Measurements from ENCODE around the gene ZNF2.

ZNF2 gene

DNA sequence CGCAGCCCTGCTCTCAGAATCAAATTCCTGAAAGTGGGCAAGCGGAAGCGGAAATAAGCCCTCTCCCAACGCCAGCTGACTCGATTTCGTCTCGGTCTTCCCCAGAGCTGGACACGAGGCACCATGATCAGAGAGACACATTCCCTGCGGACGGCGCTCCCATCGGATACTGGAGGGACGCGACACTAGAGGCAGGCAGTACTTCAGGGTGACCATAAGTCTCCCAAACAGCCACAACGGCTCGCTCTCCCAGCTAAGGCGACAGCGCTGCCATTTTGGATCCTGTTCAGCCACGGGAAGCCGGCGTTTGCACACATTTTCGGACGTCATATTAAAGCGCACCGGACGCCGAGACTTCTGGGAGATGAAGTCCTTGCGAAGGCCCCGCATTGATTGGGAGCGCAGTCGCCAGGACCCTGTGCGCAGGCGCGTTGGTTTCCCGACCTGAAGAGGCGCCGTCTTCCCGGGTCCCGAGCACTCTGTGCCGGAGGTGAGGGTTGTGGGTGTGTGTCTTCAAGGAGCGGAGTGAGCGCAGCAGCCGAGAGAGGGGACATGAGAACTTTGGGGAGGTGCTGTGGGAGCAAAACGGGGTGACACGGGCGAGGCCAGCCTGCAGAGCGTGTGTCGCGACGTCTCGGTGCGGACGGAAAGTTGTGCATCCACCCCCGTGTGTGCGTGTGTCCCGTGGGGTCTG is at the start of gene ZNF2:
ZNF2 (plus strand) TSS at position 439 of the 694 bp plus-strand sequence. CDS start 10,418 bp downstream, outside the sequence.
- DNase-seq (ENCODE audit: low read depth in 2 of 2) = peak; percentile 94 to 96

DNA sequence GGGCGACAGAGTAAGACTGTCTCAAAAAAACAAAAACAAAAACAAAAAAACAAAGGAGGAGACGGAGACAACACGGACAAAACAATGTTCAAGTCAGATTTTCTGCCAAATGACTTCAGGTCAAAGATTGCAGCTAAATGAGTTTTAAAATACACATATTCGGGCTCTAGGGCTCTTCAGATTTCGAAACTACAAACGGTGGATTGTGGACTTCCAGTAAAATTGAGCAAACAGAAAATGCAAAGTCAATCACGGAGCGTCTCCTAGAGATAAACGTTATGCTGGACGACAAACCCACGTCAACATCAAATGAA is 44.6 kb upstream of the ZNF2 start:
- no peak for DNase-seq (ENCODE audit: low read depth in 2 of 2)

DNA sequence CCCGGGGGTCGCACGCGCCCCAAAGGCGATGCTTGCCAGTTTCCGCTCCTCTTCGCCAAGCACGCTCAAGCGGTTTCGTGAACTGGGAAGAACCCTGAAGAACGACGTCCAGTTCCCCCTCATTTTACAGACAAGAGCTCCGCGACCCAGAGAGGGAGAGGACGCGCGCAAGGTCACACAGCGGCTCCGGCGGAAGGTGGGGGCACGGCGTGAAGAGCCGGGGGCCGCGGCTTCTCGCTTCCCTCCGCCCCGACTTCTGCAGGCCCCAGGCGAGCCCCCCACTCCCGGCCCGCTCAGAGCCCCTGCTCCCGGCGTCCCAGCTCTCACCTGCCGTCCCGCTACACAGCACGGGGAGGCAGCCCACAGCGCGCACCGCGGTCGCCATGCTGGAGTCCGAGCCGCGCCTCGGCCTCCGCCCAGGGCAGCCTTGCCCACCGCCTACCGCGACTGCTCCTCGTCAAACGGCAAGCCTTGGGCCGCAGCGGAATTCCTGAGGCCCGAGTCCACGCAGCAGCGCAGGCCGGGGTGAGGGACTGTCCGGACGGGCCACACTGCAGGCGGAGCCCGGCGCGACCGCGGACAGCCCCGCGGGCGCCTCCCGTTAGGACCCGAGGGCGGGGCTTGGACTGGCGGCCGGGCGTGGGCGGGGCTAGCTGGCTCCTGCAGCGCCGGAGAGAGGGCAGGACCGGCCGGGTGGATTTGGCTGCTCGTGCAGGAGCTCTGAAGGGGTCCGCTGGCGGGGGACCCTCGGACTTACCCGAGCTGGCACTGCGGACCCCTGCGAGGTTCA is 44.0 kb upstream of the ZNF2 start, which contains the start of gene MRPS5:
MRPS5 (minus strand) TSS at position 402 of the 790 bp plus-strand sequence; CDS start at position 385, 17 bp downstream.
- DNase-seq (ENCODE audit: low read depth in 2 of 2) = peak; percentile 73 to 77

DNA sequence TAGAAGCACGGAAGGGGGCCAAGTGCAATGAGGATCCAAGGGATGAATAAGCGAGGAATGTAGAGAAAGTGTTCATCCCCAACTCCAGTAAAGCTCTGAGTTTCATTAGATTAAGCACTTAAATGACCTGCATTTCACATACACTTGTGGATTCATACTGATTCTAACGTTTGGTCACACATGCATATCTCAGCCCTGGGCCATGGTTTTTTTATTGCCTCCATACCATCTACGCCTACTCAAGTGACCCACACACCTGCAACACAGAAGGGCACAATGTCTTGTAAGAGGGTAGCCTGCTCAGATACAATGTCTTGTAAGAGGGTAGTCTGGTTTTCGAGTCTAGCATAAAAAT is 43.4 kb upstream of the ZNF2 start:
- no peak for DNase-seq (ENCODE audit: low read depth in 2 of 2)

DNA sequence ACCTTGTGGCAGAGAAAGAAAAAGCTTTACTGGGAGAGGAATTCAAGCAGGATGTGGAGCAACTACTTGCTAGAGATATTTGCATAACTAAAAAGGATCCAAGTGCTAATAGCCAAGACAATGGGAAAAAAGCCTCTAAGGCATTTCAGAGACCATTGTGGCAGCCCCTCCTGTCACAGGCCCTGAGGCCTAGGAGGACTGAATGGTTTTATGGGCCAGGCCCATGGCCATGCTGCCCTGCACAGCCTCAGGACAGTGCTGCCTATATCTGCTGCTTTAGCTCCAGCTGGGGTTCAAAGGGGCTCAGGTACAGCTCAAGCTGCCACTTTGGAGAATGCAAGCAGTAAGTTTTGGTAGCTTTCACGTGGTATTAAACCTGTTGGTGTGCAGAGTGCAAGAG is 26.9 kb upstream of the ZNF2 start:
- DNase-seq (ENCODE audit: low read depth in 2 of 2) = no peak

DNA sequence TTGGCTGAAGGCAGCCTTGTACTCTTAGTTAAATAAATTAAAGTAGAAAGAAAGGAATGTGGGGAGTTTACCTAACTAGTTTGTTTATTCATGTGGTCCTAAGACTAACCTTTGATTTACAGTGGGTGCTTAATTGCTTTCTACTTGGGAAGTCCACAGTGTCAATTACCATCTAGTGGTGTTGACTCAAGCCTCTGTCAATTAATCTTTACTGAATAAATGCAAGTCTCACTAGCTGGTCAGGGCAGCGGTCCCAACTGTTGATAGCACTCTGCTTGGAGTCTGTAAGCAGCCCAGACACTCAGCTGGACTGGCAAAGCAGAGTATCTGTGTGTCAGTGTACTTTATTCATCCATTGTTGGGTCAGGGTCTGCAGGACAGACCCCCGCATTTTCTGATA is 21.8 kb upstream of the ZNF2 start:
- no peak for DNase-seq (ENCODE audit: low read depth in 2 of 2)

DNA sequence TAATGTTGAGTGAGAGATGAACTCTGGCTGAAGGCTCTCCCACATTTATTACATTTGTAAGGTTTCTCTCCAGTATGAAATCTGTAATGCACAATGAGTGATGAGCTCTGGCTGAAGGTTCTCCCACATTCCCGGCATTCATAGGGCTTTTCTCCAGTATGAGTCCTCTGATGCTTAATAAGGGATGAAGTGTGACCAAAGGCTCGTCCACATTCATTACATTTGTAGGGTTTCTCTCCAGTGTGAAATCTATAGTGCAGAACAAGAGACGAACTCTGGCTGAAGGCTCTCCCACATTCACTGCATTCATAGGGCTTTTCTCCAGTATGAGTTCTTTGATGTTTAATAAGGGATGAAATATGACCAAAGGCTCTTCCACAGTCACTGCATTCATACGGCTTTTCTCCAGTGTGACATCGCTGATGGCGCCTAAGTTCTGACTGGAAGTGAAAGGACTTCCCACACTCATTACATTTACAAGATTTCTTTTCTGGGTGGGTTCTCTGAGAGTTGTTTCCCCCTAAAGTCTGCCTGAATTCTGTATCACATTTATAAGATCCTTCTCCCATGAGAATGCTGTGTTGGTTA is 16.1 kb upstream of the ZNF2 start:
- DNase-seq (ENCODE audit: low read depth in 2 of 2) = no peak

DNA sequence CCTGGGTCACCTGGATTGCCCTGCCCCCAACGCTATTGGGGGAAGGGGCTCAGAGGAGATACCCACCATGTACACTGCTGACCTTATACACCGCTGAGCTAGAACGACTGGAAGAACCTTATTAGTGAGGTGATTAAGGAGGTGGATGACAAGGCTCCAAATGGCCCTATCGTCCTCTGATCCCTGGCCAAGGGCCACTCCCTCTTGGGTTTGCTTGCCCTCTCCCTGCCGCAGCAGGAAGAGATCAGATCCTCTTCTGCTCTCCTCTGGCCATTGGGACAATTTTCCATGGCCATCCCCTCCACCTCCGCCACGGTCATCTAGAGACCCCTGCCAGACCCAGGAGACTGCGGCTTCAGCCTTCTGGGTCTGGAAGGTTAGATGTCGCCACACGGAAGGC is 7.2 kb upstream of the ZNF2 start:
- no peak for DNase-seq (ENCODE audit: low read depth in 2 of 2)

DNA sequence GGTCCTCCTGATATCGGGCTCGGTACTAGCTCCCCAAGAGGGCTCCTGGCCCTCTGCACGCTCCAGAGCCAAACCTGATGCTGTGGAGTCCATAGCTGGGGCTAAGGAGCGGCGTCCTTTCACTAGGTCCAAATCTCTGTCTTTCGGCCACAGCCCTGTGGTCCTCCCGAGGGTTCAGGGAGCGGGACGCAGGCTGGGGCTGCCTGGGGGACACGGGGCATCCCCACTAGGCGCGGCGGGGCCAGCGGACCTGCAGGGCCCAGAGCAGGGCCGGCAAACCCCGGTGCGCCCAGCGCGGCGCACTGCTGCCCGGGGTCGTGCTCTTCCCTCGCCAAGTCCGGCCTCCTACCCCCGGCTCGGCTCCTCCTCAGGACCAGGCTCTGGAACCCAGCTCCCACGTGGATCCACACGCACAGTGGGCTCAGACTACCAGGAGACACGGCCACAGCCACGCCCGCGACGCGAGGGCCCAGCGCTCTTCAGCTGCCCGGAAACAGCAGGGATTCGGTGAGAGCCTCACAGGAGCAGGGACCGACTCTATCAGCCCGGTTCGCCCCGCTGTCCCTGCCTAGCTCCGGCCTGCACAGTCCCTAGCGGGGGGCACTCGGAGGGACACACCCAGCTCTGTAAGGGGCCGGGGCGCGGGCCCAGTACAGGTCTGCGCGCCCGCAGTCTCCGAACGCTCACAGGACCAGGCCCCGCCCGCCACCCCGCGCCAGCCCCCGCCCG is 6.6 kb upstream of the ZNF2 start:
- DNase-seq (ENCODE audit: low read depth in 2 of 2) = peak in 1 of 2 donors; percentile 20

DNA sequence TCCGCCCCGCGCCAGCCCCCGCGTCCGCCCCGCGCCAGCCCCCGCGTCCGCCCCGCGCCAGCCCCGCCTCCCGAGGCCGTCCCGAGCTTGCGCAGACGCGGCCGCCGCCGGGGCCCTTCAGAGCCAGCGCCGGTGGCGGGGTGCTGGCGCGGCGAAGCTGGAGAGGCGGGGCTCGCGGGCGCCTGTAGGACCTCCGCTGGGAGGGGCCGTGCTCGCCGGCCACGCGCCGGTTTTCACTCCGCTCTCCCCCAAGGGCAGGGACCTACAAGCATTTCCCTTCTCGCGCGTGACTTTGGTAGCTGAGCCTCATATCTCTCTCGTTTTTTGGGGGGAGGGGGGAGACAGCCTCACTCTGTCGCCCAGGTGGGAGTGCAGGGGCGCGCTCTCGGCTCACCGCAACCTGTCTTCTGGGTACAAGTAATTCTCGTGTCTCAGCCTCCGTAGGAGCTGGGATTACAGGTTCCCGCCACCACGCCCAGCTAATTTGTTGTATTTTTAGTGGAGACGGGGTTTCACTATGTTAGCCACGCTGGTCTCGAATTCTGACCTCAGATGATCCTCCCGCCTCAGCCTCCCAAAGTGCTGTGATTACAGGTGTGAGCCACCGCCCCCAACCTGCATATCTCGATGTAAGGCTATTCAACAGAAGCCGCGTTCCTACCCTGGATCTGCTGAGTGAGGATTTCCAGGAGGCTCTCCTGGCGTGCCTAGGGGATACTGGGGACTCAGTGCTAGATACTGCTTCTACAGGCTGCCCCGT is 5.7 kb upstream of the ZNF2 start, which contains the start of gene ZNF514:
ZNF514 (minus strand) TSS at position 159 of the 760 bp plus-strand sequence. CDS start 6,595 bp downstream, outside the sequence.
- DNase-seq (ENCODE audit: low read depth in 2 of 2) = peak; percentile 45 to 63

DNA sequence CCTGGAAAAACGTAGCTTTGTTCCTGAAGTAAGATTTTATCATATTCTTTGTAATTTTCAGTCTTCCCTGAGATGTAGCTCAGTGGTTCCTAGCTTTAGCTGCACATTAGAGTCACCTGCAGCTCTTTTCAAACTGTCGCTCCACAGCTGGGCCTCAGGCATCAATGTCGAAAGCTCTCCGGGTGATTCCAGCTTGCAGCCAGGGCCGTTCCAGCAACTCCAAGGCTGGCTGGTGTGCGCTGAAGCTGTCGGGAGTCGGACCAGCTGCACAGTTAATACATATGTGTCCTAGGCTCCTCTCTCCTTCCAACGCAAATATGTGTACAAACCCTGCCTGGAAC is 609 bp upstream of the ZNF2 start:
- DNase-seq (ENCODE audit: low read depth in 2 of 2) = no peak

DNA sequence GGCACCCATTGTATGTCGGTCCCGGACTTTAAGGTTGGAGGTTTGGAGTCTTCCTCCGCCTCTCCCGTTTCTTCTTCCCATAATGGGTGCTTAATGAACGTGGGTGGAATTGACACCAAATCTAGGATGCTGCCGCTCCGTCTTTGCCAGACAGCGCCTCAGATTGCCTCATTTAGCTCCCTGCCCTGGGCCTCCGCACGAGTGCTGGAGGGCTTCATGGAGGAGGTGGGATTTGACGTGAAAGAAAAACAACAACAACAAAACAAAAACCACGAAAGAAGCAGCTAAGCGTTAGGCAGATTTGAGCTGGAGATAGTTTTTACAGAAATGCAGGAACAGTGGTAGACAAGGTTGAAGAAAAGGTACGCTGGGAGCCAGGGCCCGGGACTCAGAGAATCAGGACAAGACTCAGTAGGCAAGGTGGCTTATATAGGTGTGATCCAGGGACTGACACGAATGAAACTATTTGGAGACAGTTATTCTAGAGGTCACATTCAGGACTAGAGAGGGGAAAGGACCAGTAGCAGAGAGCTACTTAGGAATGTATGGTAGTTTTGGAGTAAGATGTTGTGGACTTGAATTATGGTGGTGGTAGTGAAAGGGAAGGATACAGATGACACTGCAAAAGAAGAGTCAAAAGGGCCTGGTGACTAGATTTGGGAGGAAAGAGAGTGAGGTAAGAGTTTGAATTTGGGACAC is 605 bp downstream of the ZNF2 start:
- no peak for DNase-seq (ENCODE audit: low read depth in 2 of 2)

DNA sequence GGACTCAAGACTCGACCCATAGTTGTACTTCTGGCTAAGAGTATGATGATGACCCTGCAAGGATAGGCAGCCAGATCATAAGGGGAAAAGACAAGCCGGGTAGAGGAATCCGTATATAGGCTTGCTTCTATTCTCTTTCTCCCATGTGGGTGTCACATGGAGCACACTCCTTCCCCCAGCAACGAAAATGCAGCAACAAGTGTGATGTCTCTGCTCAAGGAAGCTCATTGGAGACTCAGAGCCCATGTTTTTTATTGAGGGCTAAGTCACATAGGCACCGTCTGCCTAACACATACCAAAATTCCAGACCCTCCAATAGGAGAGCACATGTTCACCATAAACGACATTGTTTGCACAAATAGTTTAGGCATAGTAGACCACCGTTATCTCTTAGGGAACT is 6.3 kb downstream of the ZNF2 start:
- DNase-seq (ENCODE audit: low read depth in 2 of 2) = no peak

DNA sequence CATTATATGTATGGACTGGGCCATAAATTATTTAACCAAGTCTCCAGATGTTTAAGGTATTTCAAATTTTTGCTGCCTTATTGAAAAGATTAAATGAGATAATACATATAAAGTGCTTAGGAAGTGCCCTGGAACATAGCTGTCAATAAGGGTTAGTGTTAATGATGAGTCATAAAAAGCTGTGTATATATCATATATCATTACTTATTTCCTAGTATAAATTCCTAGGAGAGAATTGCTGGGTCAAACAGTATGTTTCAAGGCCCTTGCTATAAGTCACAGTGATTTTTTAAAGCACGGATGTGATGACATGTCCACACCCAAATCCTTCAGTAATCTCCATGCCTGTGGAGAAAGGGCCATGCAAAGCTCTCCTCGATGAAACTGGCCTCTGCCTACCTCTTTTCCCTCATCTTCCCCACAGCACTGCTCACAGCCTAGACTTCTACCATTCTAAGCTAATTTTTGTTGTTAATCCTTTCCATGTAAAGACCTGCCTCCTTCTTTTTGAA is 8.5 kb downstream of the ZNF2 start:
- no peak for DNase-seq (ENCODE audit: low read depth in 2 of 2)

DNA sequence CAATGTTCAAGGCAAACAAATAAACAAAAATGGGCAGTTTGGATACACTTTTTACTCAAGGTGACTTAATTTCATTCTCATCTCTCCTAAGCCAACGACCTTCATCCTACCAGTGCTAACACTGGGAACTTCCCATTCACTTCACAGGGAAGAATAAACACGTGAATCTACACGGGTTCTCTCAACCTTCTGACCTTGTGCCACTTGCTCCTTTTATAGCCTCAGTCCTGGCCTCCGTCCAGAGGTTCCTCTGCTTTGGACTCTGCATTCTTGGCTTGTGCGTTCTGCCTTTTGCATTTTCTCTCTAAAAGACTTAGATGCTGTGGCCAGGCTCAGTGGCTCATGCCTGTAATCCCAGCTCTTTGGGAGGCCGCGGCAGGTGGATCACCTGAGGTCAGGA is 13.8 kb downstream of the ZNF2 start:
- no peak for DNase-seq (ENCODE audit: low read depth in 2 of 2)

DNA sequence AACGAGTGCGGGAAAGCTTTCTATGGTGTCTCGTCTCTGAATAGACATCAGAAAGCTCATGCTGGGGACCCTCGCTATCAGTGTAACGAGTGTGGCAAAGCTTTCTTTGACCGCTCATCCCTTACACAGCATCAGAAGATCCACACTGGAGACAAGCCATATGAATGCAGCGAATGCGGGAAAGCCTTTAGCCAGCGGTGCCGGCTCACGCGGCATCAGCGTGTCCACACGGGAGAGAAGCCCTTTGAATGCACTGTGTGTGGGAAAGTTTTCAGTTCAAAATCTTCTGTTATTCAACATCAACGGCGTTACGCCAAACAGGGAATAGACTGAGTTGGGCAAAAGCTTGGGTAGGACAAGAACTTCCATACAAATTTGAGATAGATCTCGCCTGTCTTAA is 16.2 kb downstream of the ZNF2 start:
- DNase-seq (ENCODE audit: low read depth in 2 of 2) = no peak

DNA sequence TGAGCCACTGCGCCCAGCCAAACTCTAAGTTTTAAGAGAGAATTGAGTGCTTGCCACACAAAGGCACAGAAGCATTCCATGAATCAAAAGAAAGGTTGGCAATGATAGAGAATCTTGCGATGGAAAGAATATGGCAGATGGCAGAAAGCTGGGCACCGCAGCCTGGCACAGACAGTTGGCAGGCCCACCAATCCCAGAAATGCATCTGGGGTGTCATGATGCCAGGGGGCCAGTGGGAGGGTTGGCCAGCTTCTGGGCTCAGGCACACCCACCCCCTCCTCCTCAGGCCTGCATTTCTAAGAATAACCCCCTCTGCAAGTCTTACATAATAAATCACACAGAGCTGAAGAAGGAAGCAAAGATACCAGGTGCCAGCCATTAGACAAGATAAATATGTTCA is 19.6 kb downstream of the ZNF2 start:
- DNase-seq (ENCODE audit: low read depth in 2 of 2) = no peak

DNA sequence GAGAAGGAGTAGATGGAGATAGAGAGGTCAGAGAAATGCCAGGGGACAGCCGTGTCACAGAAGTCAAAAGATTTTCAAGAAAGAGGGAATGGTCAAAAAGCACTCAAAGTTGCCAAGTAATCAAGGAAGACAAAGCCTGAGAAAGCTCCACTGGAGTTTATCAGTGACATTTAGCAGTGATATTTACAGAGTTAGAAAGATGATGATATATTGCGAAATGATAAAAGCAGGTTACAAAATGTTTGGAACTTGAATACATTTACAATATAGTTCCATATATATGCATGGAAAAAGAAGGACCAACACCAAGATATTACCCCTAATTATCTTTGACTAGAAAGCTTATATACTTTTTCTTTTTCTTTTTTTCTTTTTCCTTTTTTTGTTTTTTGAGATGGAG is 20.4 kb downstream of the ZNF2 start:
- DNase-seq (ENCODE audit: low read depth in 2 of 2) = no peak

DNA sequence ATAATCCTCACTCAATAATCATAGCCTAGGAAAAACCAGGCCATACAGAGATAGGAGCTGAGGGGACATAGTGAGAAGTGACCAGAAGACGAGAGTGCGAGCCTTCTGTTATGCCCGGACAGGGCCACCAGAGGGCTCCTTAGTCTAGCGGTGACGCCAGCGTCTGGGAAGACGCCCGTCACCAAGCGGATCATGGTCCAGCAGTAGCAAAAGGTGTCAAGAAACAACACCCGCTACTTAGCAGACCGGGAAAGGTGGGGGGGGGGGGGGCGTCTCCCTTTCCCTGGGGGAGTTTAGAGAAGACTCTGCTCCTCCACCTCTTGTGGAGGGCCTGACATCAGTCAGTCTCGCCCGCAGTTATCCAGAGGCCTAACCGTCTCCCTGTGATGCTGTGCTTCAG is 27.3 kb downstream of the ZNF2 start:
- peak in 1 of 2 donors; percentile 10 for DNase-seq (ENCODE audit: low read depth in 2 of 2)

DNA sequence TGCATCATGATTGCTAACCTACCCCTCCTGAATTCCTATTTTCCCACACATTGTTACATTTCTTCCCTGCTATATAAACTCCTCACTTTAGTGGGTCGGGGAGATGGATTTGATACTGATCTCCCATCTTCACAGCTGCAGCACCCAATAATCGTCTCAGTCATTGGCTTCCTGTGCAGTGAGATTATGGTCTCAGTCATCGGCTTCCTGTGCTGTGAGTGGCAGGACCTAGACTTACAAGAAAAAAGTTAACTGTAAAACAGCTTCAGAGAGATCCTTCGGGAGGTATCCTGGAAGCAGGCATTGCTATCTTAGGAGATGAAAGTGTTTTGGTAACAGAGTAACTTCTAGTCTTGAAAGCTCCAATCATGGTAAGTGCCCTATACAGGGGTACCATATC is 38.3 kb downstream of the ZNF2 start:
- no peak for DNase-seq (ENCODE audit: low read depth in 2 of 2)

DNA sequence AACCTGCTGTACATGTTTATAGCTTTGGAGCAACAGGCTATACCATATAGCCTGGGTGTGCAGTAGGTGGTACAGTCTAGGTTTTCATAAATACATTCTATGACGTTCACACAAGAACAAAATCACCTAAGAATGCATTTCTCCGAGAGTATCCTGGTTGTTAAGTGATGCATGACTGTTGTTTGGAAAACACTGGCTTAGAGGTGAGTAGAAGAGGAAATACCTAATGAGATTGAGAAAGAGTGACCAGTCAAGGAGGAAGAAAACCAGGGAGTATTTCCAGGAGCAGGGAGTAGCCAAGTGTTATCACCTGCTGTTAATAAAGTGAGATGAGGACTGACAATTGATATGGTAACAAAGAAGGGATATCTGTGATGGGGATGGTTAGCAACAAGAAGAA is 38.8 kb downstream of the ZNF2 start:
- DNase-seq (ENCODE audit: low read depth in 2 of 2) = no peak
